T-helper 2 cell (primary cell): ENCODE measurements around the gene TSPAN15.
"Not testable (repeated sequence)": the region's sequence is repeated elsewhere in the genome, so short reads cannot be mapped to it uniquely, and the experiment has no call there.

Source experiments
- DNase-seq, 5 experiments: peaks; one replicate each; pipeline versions ENCODE4 v3.0.0 to v3.0.0-alpha.2; 2012 to 2022

Gene TSPAN15

DNA sequence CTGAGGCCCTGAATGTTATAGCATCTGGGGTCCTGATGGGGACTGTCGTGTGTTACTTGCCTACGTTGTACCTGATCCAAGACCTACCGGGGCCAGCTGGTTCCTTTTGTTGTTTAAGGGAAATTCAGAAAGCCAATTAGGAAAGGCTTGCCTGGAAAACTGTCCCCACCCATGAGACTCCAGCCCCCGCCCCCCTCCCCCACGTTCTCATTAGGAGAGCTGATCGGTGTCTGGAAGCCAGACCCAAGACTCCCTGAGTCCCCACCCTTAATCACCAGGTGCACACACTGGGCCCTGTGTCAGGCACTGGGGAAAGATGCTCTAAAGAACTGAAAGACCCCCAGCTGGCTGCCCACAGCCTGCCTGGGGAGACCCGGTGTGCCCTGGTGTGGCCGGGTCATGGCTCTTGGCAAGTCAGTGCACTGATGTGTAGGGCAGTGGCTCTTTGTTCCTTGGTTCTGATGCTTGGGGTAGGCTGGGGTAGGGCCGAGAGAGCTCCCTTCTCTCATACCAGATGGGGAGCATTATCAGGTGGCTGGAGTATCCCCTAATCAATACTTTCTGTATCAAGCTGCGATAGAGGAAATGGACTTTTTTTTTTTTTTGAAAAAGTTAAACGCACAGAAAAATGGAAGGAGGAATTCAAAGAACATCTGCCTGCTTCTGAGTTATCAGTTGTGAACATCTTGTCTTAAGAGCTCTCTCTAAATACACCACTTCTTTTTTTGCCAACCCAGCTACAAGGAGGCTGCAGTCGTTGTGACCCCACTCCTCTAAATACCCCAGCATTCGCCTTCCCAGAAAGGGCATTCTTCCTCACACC, 16.9 kb downstream of the TSPAN15 start:
- DNase-seq, result no peak

DNA sequence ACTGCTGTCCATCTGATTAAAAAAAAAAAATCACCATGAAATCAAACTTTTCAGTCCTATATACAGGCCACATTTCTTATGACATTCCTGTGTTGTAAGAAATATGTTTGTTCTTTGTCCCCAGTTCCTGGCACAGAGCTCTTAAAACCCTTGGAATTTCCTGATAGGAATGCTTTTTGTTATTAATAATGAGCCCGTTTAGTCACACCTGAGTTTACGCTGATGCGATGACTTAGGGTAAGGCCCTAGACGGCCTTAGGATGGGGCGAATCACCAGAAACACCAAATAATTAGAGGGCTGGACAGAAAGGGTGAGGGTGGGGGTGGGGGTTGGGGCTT, 17.5 kb downstream of the TSPAN15 start:
- DNase-seq, result no peak

DNA sequence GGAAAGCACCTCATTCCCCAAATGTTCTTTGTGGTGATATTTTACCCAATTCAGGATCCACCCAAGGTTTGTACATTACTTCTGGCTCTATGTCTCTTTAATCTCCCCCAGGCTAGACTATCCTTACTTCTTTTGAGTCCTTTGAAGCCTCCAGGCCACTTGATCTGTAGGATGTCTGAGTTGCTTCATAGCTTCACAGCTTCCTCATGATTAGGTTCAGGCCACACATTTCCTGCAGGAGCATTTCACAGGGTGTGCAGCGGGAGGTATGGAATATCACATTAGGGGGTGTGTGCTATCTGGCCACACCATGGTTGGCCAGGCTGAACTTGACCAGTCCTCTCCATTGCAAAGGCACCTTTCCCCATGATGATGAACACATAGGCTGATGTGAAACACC, 18.7 kb downstream of the TSPAN15 start:
- no peak for DNase-seq

DNA sequence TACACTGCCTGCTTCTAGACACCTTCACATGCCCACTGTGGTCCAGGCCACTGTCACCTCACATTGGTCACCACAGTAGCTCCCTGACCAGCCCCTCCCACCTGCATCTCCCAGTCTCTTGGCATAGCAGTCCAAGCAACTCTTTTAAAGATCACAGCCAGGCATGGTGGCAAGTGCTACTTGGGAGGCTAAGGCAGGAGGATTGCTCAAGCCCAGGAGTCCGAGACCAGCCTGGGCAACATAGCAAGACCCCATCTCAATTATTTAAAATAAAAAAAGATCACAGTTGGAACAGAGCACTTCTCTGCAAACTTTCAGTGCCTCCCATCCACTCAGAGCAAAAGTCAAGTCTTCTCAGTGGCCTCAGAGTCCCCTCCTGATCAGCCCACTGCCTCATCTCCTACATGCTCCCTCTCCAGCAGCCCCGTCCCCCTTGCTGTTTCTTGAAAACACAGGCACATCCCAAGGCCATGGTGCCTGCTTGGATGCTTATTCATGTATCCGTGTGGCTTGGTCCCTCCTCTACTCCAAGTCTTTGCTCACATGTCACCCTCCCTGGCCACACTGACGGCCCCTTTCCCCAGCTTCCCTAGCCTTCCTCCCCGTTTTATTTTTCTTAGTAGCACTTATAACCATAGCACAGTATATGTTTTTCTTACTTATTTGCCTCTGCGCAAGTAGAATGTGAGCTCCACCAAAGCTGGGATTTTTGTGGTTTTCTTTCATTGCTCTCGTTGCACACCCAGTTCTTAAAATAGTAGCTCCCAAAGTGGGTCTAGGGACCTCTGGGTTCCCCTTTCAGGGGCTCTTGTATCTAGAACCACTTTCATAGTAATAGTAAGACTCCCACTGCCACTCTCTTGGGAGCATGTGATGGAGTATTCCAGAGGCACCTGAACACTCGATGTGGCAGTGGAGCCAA, 19.5 kb downstream of the TSPAN15 start:
- DNase-seq, result no peak

DNA sequence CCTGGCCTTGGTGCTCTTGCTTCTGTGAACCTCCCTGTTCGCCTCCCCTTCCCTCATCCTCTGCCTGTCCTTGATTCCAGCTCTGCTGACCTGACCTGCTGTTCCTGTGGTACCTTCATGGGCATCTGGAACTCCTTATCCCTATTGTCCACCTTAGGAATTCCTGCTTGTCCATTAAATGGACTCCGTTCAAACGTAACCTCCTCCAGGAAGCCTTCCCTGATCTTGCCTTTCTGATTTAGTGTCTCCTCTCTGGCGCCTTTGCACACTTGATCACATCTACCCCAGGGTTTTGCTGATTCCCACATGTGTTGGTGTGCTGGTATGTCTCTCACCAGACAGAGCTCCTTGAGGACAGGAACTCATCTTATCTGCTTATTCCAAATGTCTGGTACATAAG, 20.9 kb downstream of the TSPAN15 start:
- no peak for DNase-seq

DNA sequence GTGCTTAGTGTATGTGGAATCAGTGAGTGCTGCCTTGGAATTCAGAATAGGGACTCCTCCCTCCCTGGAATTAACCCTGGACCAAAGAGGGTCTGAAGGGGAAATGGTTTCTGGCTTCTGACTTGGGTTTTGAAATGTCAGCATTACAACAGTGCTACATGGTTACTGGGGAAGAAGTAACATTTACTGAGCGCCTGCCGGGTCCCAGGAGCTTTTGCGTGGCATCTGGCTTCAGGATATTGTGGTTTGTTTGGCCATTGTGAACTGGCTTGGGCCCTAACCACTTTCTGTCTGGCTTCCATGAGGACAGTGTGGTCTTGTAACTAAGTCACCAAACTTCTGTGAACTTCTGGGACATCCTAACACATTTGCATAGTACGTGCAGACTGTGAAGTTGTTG, 21.3 kb downstream of the TSPAN15 start:
- DNase-seq, result no peak

DNA sequence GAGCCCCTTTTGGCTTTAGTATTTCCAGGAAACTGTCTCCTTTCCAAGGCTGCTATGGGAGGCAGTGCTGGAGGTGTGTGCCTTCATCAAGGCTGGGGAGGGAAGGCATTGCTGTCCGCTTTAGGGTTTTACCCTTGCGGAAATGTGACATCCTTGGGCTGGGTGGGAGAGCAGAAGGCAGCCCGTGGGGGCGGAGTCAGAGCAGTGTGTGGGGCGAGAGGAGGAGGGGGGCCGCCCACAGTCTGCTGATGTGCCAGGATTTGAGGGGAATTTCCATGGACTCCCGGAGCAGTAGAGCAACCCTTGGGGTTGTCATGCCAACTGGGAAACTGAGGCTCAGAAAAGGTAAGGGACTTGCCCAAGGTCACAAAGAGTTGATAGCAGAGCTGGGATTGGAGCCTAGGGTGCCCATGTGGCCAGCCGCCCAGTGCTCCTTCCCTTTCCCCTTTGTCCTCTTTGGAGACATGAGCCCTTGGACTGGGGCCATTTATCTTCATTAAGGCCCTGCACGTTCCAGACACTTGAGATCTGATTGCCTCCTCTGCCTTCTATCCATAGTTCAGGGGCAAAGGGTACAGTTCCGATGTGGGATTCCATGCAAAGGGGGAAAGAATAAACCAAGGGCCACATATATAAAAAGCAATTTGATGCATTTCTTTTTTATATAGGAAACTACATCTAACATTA, 22.2 kb downstream of the TSPAN15 start:
- DNase-seq, result no peak

DNA sequence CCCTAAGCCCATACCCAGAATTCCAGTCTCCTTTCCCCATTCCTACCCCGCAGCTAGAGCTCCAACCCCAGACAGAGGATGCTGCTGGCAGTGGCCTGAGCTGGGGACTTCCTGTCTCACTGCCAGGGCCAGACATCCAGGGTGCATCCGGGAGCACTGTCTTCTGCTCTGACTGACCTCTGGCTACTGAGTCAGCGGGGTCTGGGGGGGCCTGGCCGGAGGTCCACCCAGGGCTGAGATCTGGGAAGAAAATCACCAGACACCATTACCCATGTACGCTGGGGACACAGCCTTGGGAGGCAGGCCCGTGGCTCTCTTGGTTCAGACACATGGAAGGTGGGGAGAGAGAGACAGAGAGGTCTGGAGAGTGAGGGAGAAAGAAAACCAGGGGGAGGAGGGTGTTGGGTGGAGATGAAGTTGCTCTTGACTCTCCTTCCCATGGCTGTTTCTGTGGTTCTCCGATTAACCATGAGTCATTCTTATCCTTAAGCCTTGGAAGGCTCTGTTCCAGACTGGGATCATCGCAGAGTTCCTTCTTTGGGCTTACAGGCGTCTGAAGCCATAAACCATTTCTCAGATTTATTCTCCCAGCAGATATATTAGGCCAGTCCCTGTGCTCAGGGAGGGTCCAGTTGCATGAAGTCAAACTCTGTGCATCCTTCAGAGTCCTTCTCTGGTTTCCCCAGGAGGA, 23.6 kb downstream of the TSPAN15 start:
- no peak for DNase-seq

DNA sequence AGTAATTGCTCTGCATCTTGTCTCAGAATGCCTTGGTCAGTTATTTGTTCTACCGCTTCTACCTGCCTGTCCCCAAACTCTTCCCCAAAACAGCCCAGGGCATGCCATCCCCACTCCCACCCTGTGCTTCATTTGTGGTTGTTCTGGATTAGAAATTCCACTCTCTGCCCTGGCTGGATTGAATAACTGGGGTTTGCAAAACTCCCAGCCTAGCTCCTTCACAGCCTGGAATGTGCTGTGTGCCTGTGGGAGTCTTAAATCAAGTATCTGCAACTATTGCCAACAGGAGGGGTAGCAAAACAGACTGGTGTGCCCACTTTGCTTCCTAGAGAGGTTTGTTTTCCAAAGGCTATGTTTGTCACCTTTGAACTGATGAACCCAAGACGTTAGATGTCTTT, 24.2 kb downstream of the TSPAN15 start:
- DNase-seq, result no peak

DNA sequence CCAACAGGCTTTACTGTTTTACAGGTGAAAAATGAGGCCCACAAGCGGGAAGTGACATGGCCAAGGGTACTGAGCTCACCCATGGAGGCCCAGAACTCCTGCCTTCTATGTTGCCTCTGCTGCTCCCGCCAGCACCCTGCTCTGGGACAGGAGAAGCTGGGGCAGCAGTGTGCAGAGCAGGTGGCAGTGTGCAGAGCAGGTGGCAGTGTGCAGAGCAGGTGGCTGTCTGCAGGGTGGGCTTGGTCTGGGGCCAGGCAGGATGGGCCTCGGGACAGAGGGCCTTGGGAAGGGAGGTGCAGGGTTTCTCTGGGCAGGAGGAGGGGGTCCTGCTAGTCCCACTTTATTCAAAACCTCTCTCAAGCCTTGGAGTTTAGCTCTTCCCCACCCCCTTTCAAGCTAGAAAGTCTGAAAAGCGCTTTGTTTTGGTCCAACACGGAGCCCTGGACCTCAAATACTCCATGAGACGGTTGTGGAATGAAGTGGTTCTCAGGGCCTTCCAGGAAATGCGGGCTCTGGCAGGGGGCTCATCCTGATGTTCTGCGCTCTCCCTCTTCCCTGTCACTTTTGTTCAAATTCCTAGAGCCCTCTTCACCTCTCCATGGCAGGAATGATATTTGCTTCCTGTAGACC, 26.8 kb downstream of the TSPAN15 start:
- no peak for DNase-seq

DNA sequence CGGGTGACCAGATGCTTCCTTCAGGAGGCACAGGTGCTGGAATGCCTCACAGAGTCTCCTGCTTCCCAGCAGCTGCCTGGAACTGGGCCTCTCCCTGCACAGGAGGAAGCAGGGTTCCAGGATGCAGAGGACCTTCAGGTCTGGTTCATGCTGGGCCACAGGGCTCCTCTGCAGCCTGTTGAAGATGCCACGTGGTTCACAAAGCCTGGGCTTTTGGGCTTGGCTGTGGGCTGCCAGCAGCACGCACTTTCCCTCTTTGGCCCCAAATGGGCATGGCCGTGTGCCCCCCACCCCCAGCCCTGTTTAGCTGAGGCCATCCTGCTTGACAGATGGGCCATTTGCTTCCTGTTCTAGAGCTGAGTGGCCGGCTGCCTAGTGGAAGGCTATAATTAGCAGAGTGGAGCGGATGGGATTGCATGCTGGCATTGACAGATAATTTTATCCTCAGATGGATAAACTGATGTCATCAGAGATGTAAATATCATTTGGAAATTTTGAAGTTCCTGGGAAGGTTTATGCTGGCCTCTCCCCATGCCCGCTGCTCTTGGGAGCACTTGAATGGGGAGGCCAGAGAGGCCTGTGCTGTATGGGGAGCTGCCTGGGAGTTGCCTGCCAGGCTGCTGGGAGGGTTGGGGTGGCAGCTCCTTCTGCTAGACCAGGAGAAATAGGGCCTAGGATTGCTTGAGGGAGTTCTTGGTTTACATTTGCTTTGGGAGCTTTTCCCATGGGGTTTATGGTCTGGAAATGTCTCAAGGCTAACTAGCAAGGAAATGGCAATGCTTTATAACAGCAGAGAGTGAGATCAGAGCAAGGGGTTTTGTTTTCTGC, 28.2 kb downstream of the TSPAN15 start:
- DNase-seq, result no peak

DNA sequence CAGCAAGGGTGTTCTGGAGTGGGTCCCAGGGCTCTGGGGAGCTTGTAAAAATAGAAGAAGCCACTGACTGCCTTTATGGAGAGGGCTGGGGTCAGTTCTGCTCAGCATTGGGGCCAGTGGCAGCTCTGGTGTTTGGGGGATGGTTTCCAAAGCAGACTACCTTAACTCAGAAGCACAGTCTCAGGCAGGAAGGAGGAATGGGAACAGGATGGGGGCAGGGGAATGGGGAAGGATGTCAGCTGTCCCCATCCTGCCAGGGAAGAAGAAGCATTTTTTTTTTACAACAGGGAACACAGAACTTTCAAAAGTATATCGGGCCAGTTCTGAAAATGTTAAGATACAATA, 28.8 kb downstream of the TSPAN15 start:
- DNase-seq, result no peak

DNA sequence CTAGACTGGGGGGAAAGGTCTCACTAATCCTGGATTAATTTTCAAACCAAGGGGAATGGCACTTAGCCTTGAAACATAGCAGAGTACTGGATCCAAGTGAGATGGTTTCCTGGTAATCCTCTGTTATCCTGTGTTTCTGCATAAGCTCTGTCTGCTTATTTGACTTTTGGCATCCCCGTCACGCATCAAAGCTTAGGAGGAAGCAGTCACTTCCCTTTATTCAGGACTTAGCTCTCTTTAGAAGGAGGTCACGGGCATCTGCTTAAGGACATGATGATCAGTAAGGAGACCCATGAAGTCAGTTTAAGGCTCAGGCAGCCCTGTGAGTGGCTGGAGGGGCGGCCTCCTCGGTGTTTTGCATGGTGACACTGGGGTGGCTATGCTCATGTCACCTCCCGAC, 30.0 kb downstream of the TSPAN15 start:
- no peak for DNase-seq

DNA sequence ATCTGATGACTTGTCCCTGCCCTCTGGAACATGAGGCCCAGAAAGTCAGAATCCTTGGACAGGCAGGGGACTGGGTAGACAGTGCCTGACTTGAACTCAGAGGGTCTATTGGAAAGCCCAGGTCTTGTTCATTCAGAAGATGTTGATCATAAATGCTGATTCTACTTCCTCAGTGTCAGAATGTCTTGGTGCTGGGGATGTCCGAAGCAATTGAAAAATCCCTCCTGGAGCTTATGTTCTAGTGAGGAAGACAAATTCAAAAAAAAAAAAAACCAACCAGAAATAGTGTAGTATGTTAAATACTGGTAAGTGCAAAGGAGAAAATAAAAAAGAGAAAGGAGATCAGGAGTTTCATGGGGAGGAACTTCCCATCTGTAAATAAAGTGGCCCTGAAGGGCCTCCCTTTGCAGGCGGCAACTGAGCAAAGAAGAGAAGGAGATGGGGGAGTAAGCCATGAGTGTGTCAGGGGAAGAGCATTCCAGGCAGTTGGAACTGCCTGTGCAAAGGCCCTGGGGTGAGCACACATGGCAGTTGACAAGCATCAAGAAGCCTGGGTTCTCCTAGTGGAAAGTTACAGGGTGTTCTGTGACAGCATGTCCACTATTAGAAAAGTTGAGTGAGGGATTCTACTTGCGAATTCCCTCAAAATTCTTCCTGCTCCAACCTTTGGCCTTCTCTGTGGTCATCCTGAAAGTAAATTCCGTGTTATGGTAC, 30.7 kb downstream of the TSPAN15 start:
- DNase-seq, result no peak

DNA sequence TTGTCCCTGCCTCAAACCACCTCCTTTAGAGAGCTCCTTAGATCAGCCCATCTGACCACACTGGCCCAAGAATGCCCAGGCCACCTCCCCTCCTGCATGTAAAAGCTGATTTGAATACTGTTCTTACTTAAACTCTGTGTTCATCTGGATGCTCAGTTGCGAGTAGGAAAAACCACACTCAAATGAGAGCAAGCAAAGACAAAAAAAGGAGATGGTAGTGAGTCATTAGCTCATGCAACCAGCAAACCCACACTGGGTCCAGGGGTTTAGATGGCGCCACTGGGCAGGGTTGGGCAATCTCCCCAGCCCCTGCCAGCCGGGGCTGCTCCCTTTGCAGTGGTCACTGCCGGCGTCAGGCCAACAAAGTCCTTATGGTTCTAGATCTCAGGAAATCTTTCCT, 32.7 kb downstream of the TSPAN15 start:
- no peak for DNase-seq

DNA sequence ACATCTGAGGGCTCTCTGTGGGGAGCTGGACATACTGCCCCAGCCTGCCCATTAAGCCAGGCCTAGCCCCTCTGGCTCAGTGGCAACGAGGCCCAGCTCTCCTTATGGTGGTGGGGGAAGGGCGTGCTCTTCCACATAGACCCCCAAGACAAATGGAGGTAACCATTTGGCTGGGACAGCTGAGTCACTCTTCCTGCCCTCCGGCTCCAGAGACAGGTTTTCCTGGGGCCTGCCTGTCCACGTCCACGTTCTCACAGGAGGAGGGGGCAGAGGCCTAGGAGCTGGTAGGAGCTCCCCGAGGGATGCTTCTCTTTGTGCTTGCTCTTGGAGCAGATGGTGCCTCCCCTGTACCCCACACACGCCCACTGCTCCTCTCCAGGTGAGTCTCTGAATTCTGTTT, 33.5 kb downstream of the TSPAN15 start:
- DNase-seq, result no peak

DNA sequence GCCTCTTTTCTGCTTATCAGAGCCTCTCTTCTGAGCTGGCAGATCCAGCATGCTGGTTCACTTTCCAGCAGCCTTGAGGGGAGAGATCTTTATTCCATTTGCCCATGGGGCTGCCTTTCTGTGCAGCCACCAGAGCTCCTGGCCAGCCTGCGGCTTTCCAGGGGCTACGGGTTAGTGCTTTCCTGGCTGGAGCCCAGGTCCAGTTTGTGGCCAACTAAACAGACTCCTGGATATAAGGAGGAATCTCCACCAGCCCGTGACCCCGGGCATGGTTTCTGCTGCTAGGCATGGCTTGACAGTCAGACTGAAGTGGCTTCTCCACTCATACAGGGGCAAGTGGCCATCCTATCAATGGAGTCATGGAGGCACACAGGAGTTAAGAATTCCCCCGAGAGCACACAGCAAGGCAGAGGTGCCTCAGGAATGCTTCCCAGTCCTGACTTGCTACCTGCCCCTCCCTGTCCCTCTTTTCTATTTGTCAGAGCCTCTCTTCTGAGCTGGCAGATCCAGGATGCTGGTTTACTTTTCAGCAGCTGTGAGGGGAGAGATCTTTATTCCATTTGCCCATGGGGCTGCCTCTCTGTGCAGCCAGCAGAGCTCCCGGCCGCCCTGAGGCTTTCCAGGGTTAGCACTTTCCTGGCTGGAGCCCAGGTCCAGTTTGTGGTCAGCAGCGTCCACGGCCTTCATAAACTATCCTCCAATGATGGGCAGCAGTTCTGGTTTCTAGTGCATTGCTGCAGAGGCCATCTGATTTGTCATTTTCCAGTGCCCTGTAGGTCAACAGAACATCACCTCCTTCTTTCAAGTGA, 35.9 kb downstream of the TSPAN15 start:
- no peak for DNase-seq

DNA sequence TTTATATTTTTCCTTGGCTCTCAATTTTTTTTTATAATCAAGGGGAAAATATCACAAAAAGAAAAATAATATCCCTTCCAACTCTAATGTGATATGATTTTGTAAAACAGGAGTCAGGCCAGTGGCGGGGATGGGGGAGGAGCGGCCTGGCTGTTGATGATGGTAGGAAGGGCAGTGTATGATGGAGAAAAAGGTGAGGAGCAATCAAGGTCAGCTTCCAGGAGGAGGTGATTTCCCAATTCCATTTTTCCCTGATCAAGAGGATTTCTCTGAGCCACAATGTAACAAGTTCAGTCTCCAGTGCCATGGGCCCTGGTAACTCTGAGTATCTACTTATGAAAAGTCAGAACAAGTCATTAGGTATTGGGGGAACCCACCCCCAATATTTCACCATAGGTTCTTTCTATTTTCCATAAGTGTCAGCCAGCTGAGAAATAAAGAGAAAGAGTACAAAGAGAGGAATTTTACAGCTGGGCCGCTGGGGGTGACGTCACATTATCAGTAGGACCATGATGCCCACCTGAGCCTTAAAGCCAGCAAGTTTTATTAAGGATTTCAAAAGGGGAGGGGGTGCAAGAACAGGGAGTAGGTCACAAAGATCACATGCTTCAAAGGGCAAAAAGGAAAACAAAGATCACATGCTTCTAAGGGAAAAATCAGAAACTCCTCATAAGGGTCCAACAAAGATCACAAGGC, 37.0 kb downstream of the TSPAN15 start:
- not testable (repeated sequence) for DNase-seq

DNA sequence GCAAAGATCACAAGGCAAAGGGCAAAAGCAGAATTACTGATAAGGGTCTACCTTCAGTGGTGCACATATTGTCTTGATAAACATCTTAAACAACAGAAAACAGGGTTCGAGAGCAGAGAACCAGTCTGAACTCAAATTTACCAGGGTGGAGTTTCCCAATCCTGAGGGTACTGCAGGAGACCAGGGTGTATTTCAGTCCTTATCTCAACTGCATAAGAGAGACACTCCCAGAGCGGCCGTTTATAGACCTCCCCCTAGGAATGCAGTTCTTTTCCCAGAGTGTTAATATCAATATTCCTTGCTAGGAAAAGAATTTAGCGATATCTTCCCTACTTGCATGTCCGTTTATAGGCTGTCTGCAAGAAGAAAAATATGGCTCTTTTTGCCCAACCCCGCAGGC, 37.6 kb downstream of the TSPAN15 start:
- not testable (repeated sequence) for DNase-seq
